HepG2 (cell line): ENCODE data around the gene MICAL3. TPM values are rescaled to one million over a fixed set of nuclear protein-coding genes. Genes with fewer than 3 reads are reported as not detected.

Experiments
- ATAC-seq: fragments of 200-7000 bp; cut with Tn5 transposase; 3 replicates; pipeline ENCODE4 v1.9.1; 2020; ENCODE audit warnings: mild to moderate bottlenecking, moderate library complexity
- BruUV-seq: library from RNA; stranded (reverse); fragments of 400-500 nt; replicated peaks from 2 replicates; lab custom pipeline; 2021; lab: Mats Ljungman, UMichigan
- CTCF ChIA-PET: fragments of 300-600 bp; formaldehyde crosslinking; extraction: SDS; loops from one replicate; lab custom pipeline; 2021; ENCODE audit warnings: low total read pairs, inconsistent platforms, low intra/inter-chr PET ratio; lab: Yijun Ruan, JAX
- POLR2A ChIA-PET: fragments of 350-600 bp; sonication (Branson Sonifier 250); formaldehyde crosslinking; loops from one replicate; lab custom pipeline; 2020; ENCODE audit warnings: antibody characterized with exemption, inconsistent platforms; lab: Yijun Ruan, JAX
- DNase-seq: peaks from one replicate; pipeline ENCODE4 v3.0.0-alpha.2; 2015; ENCODE audit warnings: low spot score
- FAIRE-seq: peaks from 3 replicates; lab custom pipeline; 2011; peaks lifted over from hg19 to GRCh38; lab: Jason Lieb, UNC
- H2AFZ ChIP-seq: one replicate; pipeline ENCODE4 v1.6.1; 2011; ENCODE audit warnings: low read length, inconsistent platforms
- H3K27ac ChIP-seq: fragments of 300-600 bp; 3 replicates; pipeline ENCODE4 v1.8.0; 2011; ENCODE audit warnings: mixed run types, mild to moderate bottlenecking, mixed read lengths, low read length, inconsistent platforms; ENCODE audit not compliant: insufficient read depth; ENCODE audit errors: extremely low read length
- H3K27me3 ChIP-seq, 2 experiments: fragments of 200-600 bp in 1 of 2; 2 replicates in 1 of 2; 3 replicates in 1 of 2; pipeline versions ENCODE4 v1.6.0 to v1.8.0; 2011; ENCODE audit warnings: low read length in 2 of 2, mild to moderate bottlenecking in 2 of 2, moderate library complexity in 2 of 2, inconsistent platforms in 1 of 2; ENCODE audit not compliant: insufficient read depth in 2 of 2, control insufficient read depth in 1 of 2
- H3K36me3 ChIP-seq, 2 experiments: fragments of 200-600 bp in 1 of 2; replicated peaks in 1 of 2; 2 replicates in 1 of 2; 3 replicates in 1 of 2; pipeline versions ENCODE4 v1.5.1 to v1.8.0; 2011; ENCODE audit warnings: low read length in 2 of 2, inconsistent platforms in 1 of 2; ENCODE audit not compliant: insufficient read depth in 2 of 2, control insufficient read depth in 1 of 2
- H3K4me1 ChIP-seq: 2 replicates; pipeline ENCODE4 v1.5.1; 2012; ENCODE audit warnings: low read length, inconsistent platforms; ENCODE audit not compliant: insufficient read depth
- H3K4me2 ChIP-seq: 2 replicates; pipeline ENCODE4 v1.6.0; 2011; ENCODE audit warnings: low read depth, low read length, inconsistent platforms
- H3K4me3 ChIP-seq, 3 experiments: fragments of 200-600 bp in 1 of 3; sonication (generic), shearing (Covaris generic) in 1 of 3; replicated peaks in 1 of 3; 2 replicates each; pipeline ENCODE4 v1.5.1; 2011 to 2016; ENCODE audit warnings: low read length in 3 of 3, inconsistent platforms in 2 of 3, low read depth in 2 of 3, mild to moderate bottlenecking in 2 of 3, control low read depth in 1 of 3, mixed read lengths in 1 of 3; ENCODE audit not compliant: insufficient read depth in 1 of 3
- H3K79me2 ChIP-seq: one replicate; pipeline ENCODE4 v1.6.1; 2011; ENCODE audit warnings: low read length, inconsistent platforms; ENCODE audit not compliant: insufficient read depth
- H3K9ac ChIP-seq: 2 replicates; pipeline ENCODE4 v1.6.0; 2011; ENCODE audit warnings: mild to moderate bottlenecking, low read depth, low read length, inconsistent platforms; ENCODE audit not compliant: insufficient read depth
- H3K9me3 ChIP-seq: 2 replicates; pipeline ENCODE4 v1.5.1; 2012; ENCODE audit warnings: mild to moderate bottlenecking, low read length
- H4K20me1 ChIP-seq: 2 replicates; pipeline ENCODE4 v1.6.0; 2011; ENCODE audit warnings: inconsistent platforms, mild to moderate bottlenecking, low read length, moderate library complexity; ENCODE audit not compliant: insufficient read depth
- BATF2 ChIP-seq: sonication (generic); formaldehyde crosslinking; IDR thresholded peaks from 2 replicates; pipeline ENCODE4 v1.8.0; 2022; ENCODE audit warnings: mild to moderate bottlenecking, missing genetic modification reagents, moderate library complexity
- CEBPB ChIP-seq: IDR thresholded peaks from 2 replicates; pipeline ENCODE4 v1.6.1; 2011; ENCODE audit warnings: low read depth, low read length, improper control_type of control experiment, borderline replicate concordance
- CHCHD3 ChIP-seq: sonication (generic); formaldehyde crosslinking; IDR thresholded peaks from 2 replicates; pipeline ENCODE4 v1.8.0; 2022; ENCODE audit warnings: mild to moderate bottlenecking, missing genetic modification reagents, moderate library complexity
- DNMT1 ChIP-seq: sonication (generic); formaldehyde crosslinking; IDR thresholded peaks from 2 replicates; pipeline ENCODE4 v1.5.1; 2020; ENCODE audit warnings: mild to moderate bottlenecking, missing genetic modification reagents
- HIC2 ChIP-seq: sonication (generic); formaldehyde crosslinking; IDR thresholded peaks from 2 replicates; pipeline ENCODE4 v1.9.0; 2022; ENCODE audit warnings: low read depth, missing genetic modification reagents
- PLSCR1 ChIP-seq: sonication (generic); formaldehyde crosslinking; IDR thresholded peaks from 2 replicates; pipeline ENCODE4 v1.5.0; 2020; ENCODE audit warnings: missing genetic modification reagents, mild to moderate bottlenecking, borderline replicate concordance
- REXO4 ChIP-seq: sonication (generic); formaldehyde crosslinking; IDR thresholded peaks from 2 replicates; pipeline ENCODE4 v1.8.0; 2022; ENCODE audit warnings: missing genetic modification reagents, mild to moderate bottlenecking, borderline replicate concordance
- SIX4 ChIP-seq: sonication (generic); formaldehyde crosslinking; IDR thresholded peaks from 2 replicates; pipeline ENCODE4 v1.4.0; 2020; ENCODE audit warnings: missing genetic modification reagents
- USF2 ChIP-seq, 2 experiments: sonication (generic) in 1 of 2; formaldehyde crosslinking in 1 of 2; IDR thresholded peaks; 2 replicates each; pipeline versions ENCODE4 v1.5.1 to v1.6.1; 2011 to 2020; ENCODE audit warnings: borderline replicate concordance in 1 of 2, low read depth in 1 of 2, low read length in 1 of 2, mild to moderate bottlenecking in 1 of 2, missing genetic modification reagents in 1 of 2, moderate library complexity in 1 of 2
- ZFP37 ChIP-seq: sonication (generic); formaldehyde crosslinking; IDR thresholded peaks from 2 replicates; pipeline ENCODE4 v1.4.0; 2020; ENCODE audit warnings: missing genetic modification reagents, borderline replicate concordance
- ZNF292 ChIP-seq: sonication (generic); formaldehyde crosslinking; IDR thresholded peaks from 2 replicates; pipeline ENCODE4 v1.8.1; 2022; ENCODE audit warnings: mild to moderate bottlenecking, low read depth, missing genetic modification reagents, borderline replicate concordance
- ZNF337 ChIP-seq: sonication (generic); formaldehyde crosslinking; IDR thresholded peaks from 2 replicates; pipeline ENCODE4 v1.5.1; 2020; ENCODE audit warnings: missing genetic modification reagents, low read depth, mild to moderate bottlenecking, borderline replicate concordance
- ZNF724P ChIP-seq: sonication (generic); formaldehyde crosslinking; IDR thresholded peaks from 2 replicates; pipeline ENCODE4 v1.8.0; 2022; ENCODE audit warnings: missing genetic modification reagents, borderline replicate concordance
- ZNF781 ChIP-seq: sonication (generic); formaldehyde crosslinking; IDR thresholded peaks from 2 replicates; pipeline ENCODE4 v1.5.1; 2020; ENCODE audit warnings: borderline replicate concordance, mild to moderate bottlenecking, missing genetic modification reagents; ENCODE audit errors: not compliant biosample characterization
- WGBS: methylation state at CpG from one replicate; pipeline ENCODE4 v1.1.6; 2017; ENCODE audit warnings: low lambda C conversion rate; 5-methylcytosine and 5-hydroxymethylcytosine counted together
- in situ Hi-C: cut with HindIII; loops from 2 replicates; pipeline ENCODE4 v1.10.0; 2017; ENCODE audit warnings: low pct_unique_long_range_greater_than_20kb; ENCODE audit not compliant: extremely low pct_ligation_motif_present
- intact Hi-C: fragments of 100-400 bp; cut with micrococcal nuclease; formaldehyde crosslinking; loops from one replicate; pipeline ENCODE4 v1.10.0; 2022; ENCODE audit not compliant: unreplicated experiment
- polyA plus RNA-seq, 8 experiments: library from polyadenylated mRNA; depleted of rRNA in 3 of 8; stranded (reverse) in 7 of 8; unstranded in 1 of 8; fragments of >200 nt; fragmentation: Illumina TruSeq in 4 of 8; extraction: Trizol in 4 of 8; gene quantifications; 2 replicates each; pipeline versions ENCODE4 v1.2.1 to v1.2.3, GENCODE V29; 2011 to 2016; ENCODE audit warnings: low read depth in 4 of 8, missing spikeins in 1 of 8, mixed read lengths in 1 of 8; ENCODE audit not compliant: insufficient read depth in 1 of 8
- total RNA-seq, 5 experiments: library from RNA; depleted of rRNA; stranded (reverse); fragments of >200 nt; fragmentation: Illumina TruSeq; extraction: Trizol; gene quantifications; 2 replicates each; pipeline ENCODE4 v1.2.3, GENCODE V29; 2016; ENCODE audit warnings: low read depth in 1 of 5

Gene MICAL3
- total and polyA plus RNA-seq, 2 of the 13 experiments (the other 11 are each of a cell fraction or from before 2014, with no cell fraction given): 5.3 to 12.5 TPM

GRCh38 chr22:17981497-17981896, 42.9 kb downstream of the MICAL3 start:
- Histone ChIP-seq H3K79me2 (peaks cover 61% of the 10 kb centered on the region), H4K20me1 (no peaks in the 10 kb centered on the region), H3K4me3 (no peak overlapping the region), H3K9me3 (no peaks in the 10 kb centered on the region), H3K36me3 (no peaks in the 10 kb centered on the region), H2AFZ (no peak overlapping the region), H3K27me3 (no peaks in the 10 kb centered on the region), H3K4me1 (peaks cover 23% of the 10 kb centered on the region), H3K4me2 (no peak overlapping the region), H3K27ac (no peak overlapping the region), H3K9ac (no peak overlapping the region)
- DNase-seq (no peak), ATAC-seq (no peak), FAIRE-seq (no peak)
- 98% methylated on average over 6 of the region's 6 CpGs for WGBS
- in situ Hi-C loops: no loop called here
- TF ChIP-seq ZFP37 (CRISPR knock-in tag) (no peak), REXO4 (CRISPR knock-in tag) (no peak), ZNF724P (no peak), CEBPB (no peak), SIX4 (no peak), CHCHD3 (CRISPR knock-in tag) (no peak), ZNF337 (CRISPR knock-in tag) (no peak), DNMT1 (CRISPR knock-in tag) (no peak), BATF2 (CRISPR knock-in tag) (no peak), HIC2 (CRISPR knock-in tag) (no peak), ZNF292 (no peak), ZNF781 (no peak), PLSCR1 (CRISPR knock-in tag) (no peak), USF2 (IDR thresholded peaks at IDR 0.05; ENCODE audit: low read depth, low read length) (no peak), USF2 (CRISPR knock-in tag; IDR thresholded peaks at IDR 0.05; ENCODE audit: borderline replicate concordance) (no peak)
- ChIA-PET CTCF (no interaction called here), POLR2A (no interaction called here)
- intact Hi-C loops: no loop called here
- no TSS peak for BruUV-seq
